ENCODE data around the gene TTC29. TPM values are rescaled to one million over a fixed set of nuclear protein-coding genes. Genes with fewer than 3 reads are reported as not detected.

TTC29 gene
- total and polyA plus RNA-seq, 2 experiments from 2014 or later: 0.52 to 0.60 TPM

- DNase-seq (ENCODE audit: low spot score) (peak; percentile 11), ATAC-seq (no peak)
- no peak overlapping the region for H3K27ac ChIP-seq (ENCODE audit: low read depth)
- H2AFZ ChIP-seq: 0 out of 2 replicates have a peak overlapping the region, but pooled peaks have one; percentile 40
- Mint-ChIP-seq H3K9me3 (no peaks in the 10 kb centered on the region), H3K27me3 (ENCODE audit: insufficient read depth, low read depth, poor library complexity) (no peaks in the 10 kb centered on the region), H3K4me3 (no peak overlapping the region), H3K36me3 (ENCODE audit: low read depth) (no peaks in the 10 kb centered on the region), H3K27ac (no peak overlapping the region), H3K4me1 (peaks cover 35% of the 10 kb centered on the region)
- H3K79me2 ChIP-seq (replicated peaks; ENCODE audit: insufficient read depth): no peaks in the 10 kb centered on the region
- H3K4me2 ChIP-seq: 0 out of 2 replicates have a peak overlapping the region, but pooled peaks have one; percentile 76
- H4K20me1 ChIP-seq (replicated peaks; ENCODE audit: insufficient read depth): no peaks in the 10 kb centered on the region
- H3K36me3 ChIP-seq (ENCODE audit: insufficient read depth): no peaks in the 10 kb centered on the region
- no peaks in the 10 kb centered on the region for H3K27me3 ChIP-seq (ENCODE audit: insufficient read depth)
- TF ChIP-seq ETS1 (IDR thresholded peaks at IDR 0.05) (no peak), STAT1 (IDR thresholded peaks at IDR 0.05; ENCODE audit: unreplicated experiment) (no peak)
- H3K9me2 ChIP-seq (ENCODE audit: insufficient read depth): no peaks in the 10 kb centered on the region
- H3F3A ChIP-seq (replicated peaks; ENCODE audit: low read depth): no peaks in the 10 kb centered on the region
- no peak overlapping the region for H3K4me3 ChIP-seq
- peaks cover 34% of the 10 kb centered on the region for H3K4me1 ChIP-seq (ENCODE audit: insufficient read depth)
Observed at GRCh38 chr4:146943691-146944375, 1.8 kb downstream of the TTC29 start.

GRCh38 chr4:146932116-146932515 lies 13.5 kb downstream of the TTC29 start:
- Histone ChIP-seq H3K4me2 (no peak overlapping the region), H3K36me3 (ENCODE audit: insufficient read depth) (no peaks in the 10 kb centered on the region), H3K4me1 (ENCODE audit: insufficient read depth) (no peaks in the 10 kb centered on the region), H3K27ac (ENCODE audit: low read depth) (no peak overlapping the region), H3F3A (replicated peaks; ENCODE audit: low read depth) (no peaks in the 10 kb centered on the region), H3K27me3 (ENCODE audit: insufficient read depth) (no peaks in the 10 kb centered on the region), H3K4me3 (no peak overlapping the region), H3K9me2 (ENCODE audit: insufficient read depth) (peaks cover 6% of the 10 kb centered on the region; the same call in 1 of the 2 replicates), H2AFZ (no peak overlapping the region), H4K20me1 (replicated peaks; ENCODE audit: insufficient read depth) (no peaks in the 10 kb centered on the region), H3K79me2 (replicated peaks; ENCODE audit: insufficient read depth) (no peaks in the 10 kb centered on the region)
- Mint-ChIP-seq H3K27me3 (ENCODE audit: insufficient read depth, low read depth, poor library complexity) (no peaks in the 10 kb centered on the region), H3K9me3 (no peaks in the 10 kb centered on the region), H3K4me3 (no peak overlapping the region), H3K27ac (no peak overlapping the region), H3K36me3 (ENCODE audit: low read depth) (no peaks in the 10 kb centered on the region), H3K4me1 (peaks cover 6% of the 10 kb centered on the region)
- ATAC-seq (no peak), DNase-seq (ENCODE audit: low spot score) (no peak)
- TF ChIP-seq ZNF462 (CRISPR knock-in tag; IDR thresholded peaks at IDR 0.05) (no peak), NANOG (IDR thresholded peaks at IDR 0.05; ENCODE audit: borderline replicate concordance) (no peak), ZNF331 (CRISPR knock-in tag; IDR thresholded peaks at IDR 0.05; ENCODE audit: low read depth) (no peak), STAT1 (IDR thresholded peaks at IDR 0.05; ENCODE audit: unreplicated experiment) (no peak), CREB1 (CRISPR knock-in tag; IDR thresholded peaks at IDR 0.05; ENCODE audit: low read depth) (no peak), ZNF114 (CRISPR knock-in tag; IDR thresholded peaks at IDR 0.05) (no peak), EZH2phosphoT487 (IDR thresholded peaks at IDR 0.05; ENCODE audit: unreplicated experiment) (no peak), EZH2 (IDR thresholded peaks at IDR 0.05; ENCODE audit: low read depth, unreplicated experiment) (no peak), REST (IDR thresholded peaks at IDR 0.05; ENCODE audit: unreplicated experiment) (no peak), JUNB (IDR thresholded peaks at IDR 0.05; ENCODE audit: unreplicated experiment) (no peak)

Measured in GM23338 (cell line).